Neural cell (in vitro differentiated cells): ENCODE data around the gene CSH2.

Source experiments
- EP300 ChIP-seq: fragments of 450-650 bp; conservative IDR thresholded peaks from 2 replicates; pipeline ENCODE4 v1.6.1; 2014; ENCODE audit warnings: antibody characterized with exemption, mild to moderate bottlenecking, moderate library complexity; ENCODE audit not compliant: poor library complexity, severe bottlenecking
- EZH2 ChIP-seq: fragments of 200-600, 300-800 bp; shearing (Covaris generic), sonication (generic); IDR thresholded peaks from 2 replicates; pipeline ENCODE4 v1.6.1; 2014; ENCODE audit warnings: antibody characterized with exemption, low read length, borderline replicate concordance, mild to moderate bottlenecking; ENCODE audit not compliant: insufficient read depth, poor library complexity, severe bottlenecking
- MXI1 ChIP-seq: fragments of 450-650 bp; conservative IDR thresholded peaks from 2 replicates; pipeline ENCODE4 v1.6.1; 2014; ENCODE audit warnings: antibody characterized with exemption, mild to moderate bottlenecking; ENCODE audit not compliant: poor library complexity, severe bottlenecking
- POLR2AphosphoS5 ChIP-seq: IDR thresholded peaks from 2 replicates; pipeline ENCODE4 v1.6.1; 2012
- RAD21 ChIP-seq: fragments of 450-650 bp; conservative IDR thresholded peaks from 2 replicates; pipeline ENCODE4 v1.6.1; 2014; ENCODE audit warnings: antibody characterized with exemption, mild to moderate bottlenecking, moderate library complexity
- SMC3 ChIP-seq: fragments of 450-650 bp; conservative IDR thresholded peaks from 2 replicates; pipeline ENCODE4 v1.6.1; 2014; ENCODE audit warnings: antibody characterized with exemption, mild to moderate bottlenecking, moderate library complexity; ENCODE audit not compliant: poor library complexity
- TAF1 ChIP-seq: IDR thresholded peaks from 2 replicates; pipeline ENCODE4 v1.6.1; 2012; ENCODE audit warnings: low read depth
- TF ChIP-seq, protein P1 (sequence below): fragments of 450-650 bp; IDR thresholded peaks from 2 replicates; pipeline ENCODE4 v1.5.1; 2014; ENCODE audit warnings: antibody characterized with exemption, mild to moderate bottlenecking, moderate library complexity; ENCODE audit not compliant: poor library complexity, severe bottlenecking
- TF ChIP-seq, protein P2 (sequence below): IDR thresholded peaks from 2 replicates; pipeline ENCODE4 v1.6.1; 2012; ENCODE audit warnings: borderline replicate concordance

GRCh38 chr17:63853260-63853659 is 20.2 kb downstream of the CSH2 start:
- TF ChIP-seq, protein P1, sequence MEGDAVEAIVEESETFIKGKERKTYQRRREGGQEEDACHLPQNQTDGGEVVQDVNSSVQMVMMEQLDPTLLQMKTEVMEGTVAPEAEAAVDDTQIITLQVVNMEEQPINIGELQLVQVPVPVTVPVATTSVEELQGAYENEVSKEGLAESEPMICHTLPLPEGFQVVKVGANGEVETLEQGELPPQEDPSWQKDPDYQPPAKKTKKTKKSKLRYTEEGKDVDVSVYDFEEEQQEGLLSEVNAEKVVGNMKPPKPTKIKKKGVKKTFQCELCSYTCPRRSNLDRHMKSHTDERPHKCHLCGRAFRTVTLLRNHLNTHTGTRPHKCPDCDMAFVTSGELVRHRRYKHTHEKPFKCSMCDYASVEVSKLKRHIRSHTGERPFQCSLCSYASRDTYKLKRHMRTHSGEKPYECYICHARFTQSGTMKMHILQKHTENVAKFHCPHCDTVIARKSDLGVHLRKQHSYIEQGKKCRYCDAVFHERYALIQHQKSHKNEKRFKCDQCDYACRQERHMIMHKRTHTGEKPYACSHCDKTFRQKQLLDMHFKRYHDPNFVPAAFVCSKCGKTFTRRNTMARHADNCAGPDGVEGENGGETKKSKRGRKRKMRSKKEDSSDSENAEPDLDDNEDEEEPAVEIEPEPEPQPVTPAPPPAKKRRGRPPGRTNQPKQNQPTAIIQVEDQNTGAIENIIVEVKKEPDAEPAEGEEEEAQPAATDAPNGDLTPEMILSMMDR, result no peak
- no peak for TF ChIP-seq MXI1
- TF ChIP-seq POLR2AphosphoS5, result no peak
- no peak for TF ChIP-seq SMC3
- TF ChIP-seq EZH2, result no peak
- TF ChIP-seq TAF1, result no peak
- TF ChIP-seq RAD21, result no peak
- no peak for TF ChIP-seq EP300
- TF ChIP-seq, protein P2, sequence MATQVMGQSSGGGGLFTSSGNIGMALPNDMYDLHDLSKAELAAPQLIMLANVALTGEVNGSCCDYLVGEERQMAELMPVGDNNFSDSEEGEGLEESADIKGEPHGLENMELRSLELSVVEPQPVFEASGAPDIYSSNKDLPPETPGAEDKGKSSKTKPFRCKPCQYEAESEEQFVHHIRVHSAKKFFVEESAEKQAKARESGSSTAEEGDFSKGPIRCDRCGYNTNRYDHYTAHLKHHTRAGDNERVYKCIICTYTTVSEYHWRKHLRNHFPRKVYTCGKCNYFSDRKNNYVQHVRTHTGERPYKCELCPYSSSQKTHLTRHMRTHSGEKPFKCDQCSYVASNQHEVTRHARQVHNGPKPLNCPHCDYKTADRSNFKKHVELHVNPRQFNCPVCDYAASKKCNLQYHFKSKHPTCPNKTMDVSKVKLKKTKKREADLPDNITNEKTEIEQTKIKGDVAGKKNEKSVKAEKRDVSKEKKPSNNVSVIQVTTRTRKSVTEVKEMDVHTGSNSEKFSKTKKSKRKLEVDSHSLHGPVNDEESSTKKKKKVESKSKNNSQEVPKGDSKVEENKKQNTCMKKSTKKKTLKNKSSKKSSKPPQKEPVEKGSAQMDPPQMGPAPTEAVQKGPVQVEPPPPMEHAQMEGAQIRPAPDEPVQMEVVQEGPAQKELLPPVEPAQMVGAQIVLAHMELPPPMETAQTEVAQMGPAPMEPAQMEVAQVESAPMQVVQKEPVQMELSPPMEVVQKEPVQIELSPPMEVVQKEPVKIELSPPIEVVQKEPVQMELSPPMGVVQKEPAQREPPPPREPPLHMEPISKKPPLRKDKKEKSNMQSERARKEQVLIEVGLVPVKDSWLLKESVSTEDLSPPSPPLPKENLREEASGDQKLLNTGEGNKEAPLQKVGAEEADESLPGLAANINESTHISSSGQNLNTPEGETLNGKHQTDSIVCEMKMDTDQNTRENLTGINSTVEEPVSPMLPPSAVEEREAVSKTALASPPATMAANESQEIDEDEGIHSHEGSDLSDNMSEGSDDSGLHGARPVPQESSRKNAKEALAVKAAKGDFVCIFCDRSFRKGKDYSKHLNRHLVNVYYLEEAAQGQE, result no peak
